MM.1S (cell line): Measurements from ENCODE around the gene OSBPL8.

ENCODE experiments used
- DNase-seq: peaks from one replicate; pipeline ENCODE4 v3.0.0-alpha.2; 2015
- H2AFZ ChIP-seq: fragments of 300-600 bp; sonication (generic); 2 replicates; pipeline ENCODE4 v1.6.0; 2016; ENCODE audit warnings: antibody characterized with exemption, low read length
- H3F3A ChIP-seq: fragments of 300-600 bp; sonication (generic); 2 replicates; pipeline ENCODE4 v1.6.1; 2016; ENCODE audit warnings: mild to moderate bottlenecking, antibody characterized with exemption, low read length, moderate library complexity, mixed read lengths; ENCODE audit not compliant: insufficient read depth
- H3K27ac ChIP-seq: fragments of 300-600 bp; sonication (generic); 2 replicates; pipeline ENCODE4 v1.5.1; 2016; ENCODE audit warnings: mild to moderate bottlenecking, low read length
- H3K27me3 ChIP-seq: fragments of 300-600 bp; sonication (generic); replicated peaks from 2 replicates; pipeline ENCODE4 v1.6.0; 2016; ENCODE audit warnings: low read length; ENCODE audit not compliant: insufficient read depth
- H3K36me3 ChIP-seq: fragments of 300-600 bp; sonication (generic); replicated peaks from 2 replicates; pipeline ENCODE4 v1.6.1; 2016; ENCODE audit warnings: mild to moderate bottlenecking, low read length, mixed read lengths; ENCODE audit not compliant: insufficient read depth
- H3K4me1 ChIP-seq: fragments of 300-600 bp; sonication (generic); 2 replicates; pipeline ENCODE4 v1.6.1; 2016; ENCODE audit warnings: low read length, mixed read lengths
- H3K4me2 ChIP-seq: fragments of 300-600 bp; sonication (generic); 2 replicates; pipeline ENCODE4 v1.6.0; 2016; ENCODE audit warnings: low read depth, low read length
- H3K4me3 ChIP-seq: fragments of 300-600 bp; sonication (generic); 2 replicates; pipeline ENCODE4 v1.5.1; 2016; ENCODE audit warnings: low read length, mixed read lengths
- H3K79me2 ChIP-seq: fragments of 300-600 bp; sonication (generic); 2 replicates; pipeline ENCODE4 v1.6.1; 2016; ENCODE audit warnings: mixed run types, low read length, mixed read lengths
- H3K9ac ChIP-seq: fragments of 300-600 bp; sonication (generic); 2 replicates; pipeline ENCODE4 v1.6.1; 2016; ENCODE audit warnings: low read length, mixed read lengths
- H3K9me2 ChIP-seq: fragments of 300-600 bp; sonication (generic); replicated peaks from 2 replicates; pipeline ENCODE4 v1.6.1; 2016; ENCODE audit warnings: mild to moderate bottlenecking, low read length, mixed read lengths; ENCODE audit not compliant: insufficient read depth
- H3K9me3 ChIP-seq: fragments of 300-600 bp; sonication (generic); replicated peaks from 2 replicates; pipeline ENCODE4 v1.6.1; 2016; ENCODE audit warnings: mild to moderate bottlenecking, low read length, mixed read lengths; ENCODE audit not compliant: insufficient read depth
- H4K20me1 ChIP-seq: fragments of 300-600 bp; sonication (generic); 2 replicates; pipeline ENCODE4 v1.6.1; 2016; ENCODE audit warnings: mild to moderate bottlenecking, low read length, moderate library complexity, mixed read lengths; ENCODE audit not compliant: insufficient read depth
- CTCF ChIP-seq: fragments of 300-600 bp; sonication (generic); IDR thresholded peaks from 2 replicates; pipeline ENCODE4 v1.5.1; 2016; ENCODE audit warnings: antibody characterized with exemption, low read length, mixed read lengths
- EZH2 ChIP-seq: fragments of 300-600 bp; sonication (generic); optimal IDR thresholded peaks from 2 replicates; pipeline ENCODE3; 2017; ENCODE audit warnings: low read depth, mild to moderate bottlenecking, antibody characterized with exemption, low read length, mixed read lengths
- EZH2phosphoT487 ChIP-seq: fragments of 300-600 bp; sonication (generic); IDR thresholded peaks from 2 replicates; pipeline ENCODE4 v1.6.1; 2018; ENCODE audit warnings: antibody characterized with exemption, low read length

The OSBPL8 gene

GRCh38 chr12:76464631-76465166 is 94.9 kb downstream of the OSBPL8 start:
- Histone ChIP-seq H3K79me2 (peaks cover 8% of the 10 kb centered on the region), H3K27ac (no peak overlapping the region), H3F3A (no peaks in the 10 kb centered on the region), H3K9me2 (no peaks in the 10 kb centered on the region), H3K4me2 (no peak overlapping the region), H3K4me1 (no peaks in the 10 kb centered on the region), H3K9me3 (no peaks in the 10 kb centered on the region), H4K20me1 (no peaks in the 10 kb centered on the region), H2AFZ (no peak overlapping the region), H3K9ac (no peak overlapping the region), H3K36me3 (no peaks in the 10 kb centered on the region), H3K27me3 (no peaks in the 10 kb centered on the region), H3K4me3 (no peak overlapping the region)
- no peak for TF ChIP-seq CTCF
- no peak for TF ChIP-seq EZH2phosphoT487
- no peak for TF ChIP-seq EZH2
- no peak for DNase-seq

- no peak overlapping the region for H3K4me3 ChIP-seq
- H4K20me1 ChIP-seq = no peaks in the 10 kb centered on the region
- no peaks in the 10 kb centered on the region for H3K36me3 ChIP-seq
- H3K27me3 ChIP-seq = no peaks in the 10 kb centered on the region
- no peak for TF ChIP-seq EZH2phosphoT487
- no peak for TF ChIP-seq CTCF
- TF ChIP-seq EZH2 = no peak
- no peaks in the 10 kb centered on the region for H3K9me2 ChIP-seq
- DNase-seq = no peak
- no peaks in the 10 kb centered on the region for H3F3A ChIP-seq
- H3K9ac ChIP-seq = no peak overlapping the region
- no peak overlapping the region for H3K4me2 ChIP-seq
- H3K4me1 ChIP-seq = no peaks in the 10 kb centered on the region
- no peak overlapping the region for H3K27ac ChIP-seq
- H2AFZ ChIP-seq = no peak overlapping the region
- H3K9me3 ChIP-seq = no peaks in the 10 kb centered on the region
- no peaks in the 10 kb centered on the region for H3K79me2 ChIP-seq
These were observed 96.8 kb downstream of the OSBPL8 start for GRCh38 chr12:76462668-76463224.

GRCh38 chr12:76460807-76461206 is 98.8 kb downstream of the OSBPL8 start:
- no peak overlapping the region for H3K4me2 ChIP-seq
- no peaks in the 10 kb centered on the region for H3K9me3 ChIP-seq
- H3K27me3 ChIP-seq = no peaks in the 10 kb centered on the region
- H2AFZ ChIP-seq = no peak overlapping the region
- no peaks in the 10 kb centered on the region for H3K4me1 ChIP-seq
- DNase-seq = no peak
- H3K79me2 ChIP-seq = no peaks in the 10 kb centered on the region
- no peak overlapping the region for H3K27ac ChIP-seq
- H3K4me3 ChIP-seq = no peak overlapping the region
- no peak overlapping the region for H3K9ac ChIP-seq
- no peak for TF ChIP-seq EZH2
- no peak for TF ChIP-seq EZH2phosphoT487
- H3F3A ChIP-seq = no peaks in the 10 kb centered on the region
- H4K20me1 ChIP-seq = no peaks in the 10 kb centered on the region
- no peaks in the 10 kb centered on the region for H3K36me3 ChIP-seq
- no peaks in the 10 kb centered on the region for H3K9me2 ChIP-seq

- Histone ChIP-seq H3K36me3 (no peaks in the 10 kb centered on the region), H3K4me1 (no peaks in the 10 kb centered on the region), H3K79me2 (no peaks in the 10 kb centered on the region), H3K4me3 (no peak overlapping the region), H2AFZ (no peak overlapping the region), H3K9me3 (no peaks in the 10 kb centered on the region), H4K20me1 (no peaks in the 10 kb centered on the region), H3K4me2 (no peak overlapping the region), H3K27ac (no peak overlapping the region), H3K27me3 (no peaks in the 10 kb centered on the region), H3F3A (no peaks in the 10 kb centered on the region), H3K9ac (no peak overlapping the region), H3K9me2 (no peaks in the 10 kb centered on the region)
- no peak for DNase-seq
- TF ChIP-seq EZH2 (no peak), CTCF (no peak), EZH2phosphoT487 (no peak)
These were observed 101.8 kb downstream of the OSBPL8 start for GRCh38 chr12:76457818-76458217.
